ENCODE data around the gene ASTN2.

- TF ChIP-seq CTCF (IDR thresholded peaks at IDR 0.05) (no peak), EP300 (IDR thresholded peaks at IDR 0.05) (no peak), POLR2A (IDR thresholded peaks at IDR 0.05) (no peak)
Measured at GRCh38 chr9:117214416-117214815, 200.4 kb downstream of the ASTN2 start.
